HG03469 (cell line): Measurements from ENCODE around the gene DCLK2.

Experiments used
- ATAC-seq: cut with Tn5 transposase; IDR thresholded peaks from one replicate; pipeline ENCODE4 v1.9.1; 2021; ENCODE audit warnings: mild to moderate bottlenecking, moderate library complexity, moderate number of reproducible peaks; ENCODE audit not compliant: unreplicated experiment

The DCLK2 gene

GRCh38 chr4:150115851-150116250 is 37.6 kb downstream of the DCLK2 start:
- no peak for ATAC-seq

GRCh38 chr4:150116506-150116905 is 38.3 kb downstream of the DCLK2 start:
- ATAC-seq: no peak

- no peak for ATAC-seq
Observed at GRCh38 chr4:150117094-150117493, 38.8 kb downstream of the DCLK2 start.

- no peak for ATAC-seq
Observed at GRCh38 chr4:150117629-150118028, 39.4 kb downstream of the DCLK2 start.

- no peak for ATAC-seq
Observed at GRCh38 chr4:150119492-150119891, 41.2 kb downstream of the DCLK2 start.

GRCh38 chr4:150123087-150123486 is 44.8 kb downstream of the DCLK2 start:
- ATAC-seq: no peak

- ATAC-seq: no peak
Observed at GRCh38 chr4:150123796-150124677, 45.8 kb downstream of the DCLK2 start.

- peak; percentile 37 for ATAC-seq
Observed at GRCh38 chr4:150126201-150126863, 48.1 kb downstream of the DCLK2 start.

GRCh38 chr4:150126864-150127203 is 48.6 kb downstream of the DCLK2 start:
- ATAC-seq: peak; percentile 70

GRCh38 chr4:150127757-150128156 is 49.5 kb downstream of the DCLK2 start:
- ATAC-seq: no peak

- no peak for ATAC-seq
Observed at GRCh38 chr4:150130933-150131332, 52.7 kb downstream of the DCLK2 start.

GRCh38 chr4:150131581-150132228 is 53.5 kb downstream of the DCLK2 start:
- no peak for ATAC-seq

GRCh38 chr4:150133605-150134004 is 55.4 kb downstream of the DCLK2 start:
- ATAC-seq: no peak

- no peak for ATAC-seq
Observed at GRCh38 chr4:150135134-150135772, 57.0 kb downstream of the DCLK2 start.

- ATAC-seq: no peak
Observed at GRCh38 chr4:150136036-150136435, 57.8 kb downstream of the DCLK2 start.

- ATAC-seq: no peak
Observed at GRCh38 chr4:150136481-150136880, 58.2 kb downstream of the DCLK2 start.

- no peak for ATAC-seq
Observed at GRCh38 chr4:150139297-150139865, 61.1 kb downstream of the DCLK2 start.

- ATAC-seq: no peak
Observed at GRCh38 chr4:150140774-150141400, 62.6 kb downstream of the DCLK2 start.

- no peak for ATAC-seq
Observed at GRCh38 chr4:150141756-150142155, 63.5 kb downstream of the DCLK2 start.

- no peak for ATAC-seq
Observed at GRCh38 chr4:150142831-150143230, 64.6 kb downstream of the DCLK2 start.
